HEK293 (cell line): Measurements from ENCODE around the gene OR10K2.

Source experiments
- CTCF ChIP-seq: fragments of 450-650 bp; formaldehyde crosslinking; IDR thresholded peaks from 2 replicates; pipeline ENCODE4 v1.5.1; 2016; ENCODE audit warnings: missing biosample characterization, missing genetic modification characterization
- OVOL3 ChIP-seq: fragments of 450-650 bp; formaldehyde crosslinking; IDR thresholded peaks from 2 replicates; pipeline ENCODE4 v1.5.1; 2016; ENCODE audit warnings: missing biosample characterization, missing genetic modification characterization
- ZBTB8A ChIP-seq: fragments of 450-650 bp; formaldehyde crosslinking; IDR thresholded peaks from 2 replicates; pipeline ENCODE4 v1.5.1; 2016; ENCODE audit warnings: missing biosample characterization, missing genetic modification characterization
- ZNF146 ChIP-seq: fragments of 450-650 bp; formaldehyde crosslinking; IDR thresholded peaks from 2 replicates; pipeline ENCODE4 v1.5.1; 2016; ENCODE audit warnings: missing biosample characterization, missing genetic modification characterization
- ZNF23 ChIP-seq: fragments of 450-650 bp; formaldehyde crosslinking; IDR thresholded peaks from 2 replicates; pipeline ENCODE4 v1.5.1; 2016; ENCODE audit warnings: missing biosample characterization, missing genetic modification characterization, borderline replicate concordance
- ZNF311 ChIP-seq: fragments of 450-650 bp; formaldehyde crosslinking; IDR thresholded peaks from 2 replicates; pipeline ENCODE4 v1.5.1; 2017; ENCODE audit warnings: missing biosample characterization, missing genetic modification characterization, borderline replicate concordance
- ZNF596 ChIP-seq: fragments of 450-650 bp; IDR thresholded peaks from 2 replicates; pipeline ENCODE4 v1.5.0; 2018; ENCODE audit warnings: missing biosample characterization, mild to moderate bottlenecking, missing genetic modification characterization, moderate library complexity

- TF ChIP-seq ZNF23 (tag by site-specific recombination) (no peak), OVOL3 (tag by site-specific recombination) (no peak), CTCF (tag by site-specific recombination) (no peak), ZBTB8A (no peak), ZNF311 (tag by site-specific recombination) (no peak), ZNF596 (tag by site-specific recombination) (no peak), ZNF146 (tag by site-specific recombination) (no peak)
Measured at GRCh38 chr1:158393476-158393875, 32.6 kb downstream of the OR10K2 start.
